Stomach (tissue), 9 donors: ENCODE results near the gene GRID2IP. TPM values are rescaled to one million over a fixed set of nuclear protein-coding genes. Genes with fewer than 3 reads are reported as not detected.
A peak's percentile ranks its signal among the peaks of the same experiment; 100 is the strongest.

Experiments
- DNase-seq, 2 donors: peaks; one replicate each; pipeline versions ENCODE4 v3.0.0 to v3.0.0-alpha.2; 2013 to 2019
- H3K27ac ChIP-seq, 5 donors: fragments of 200-600 bp in 4 of 5; sonication (generic) in 4 of 5; one replicate each; pipeline ENCODE4 v1.5.1; 2013 to 2019; ENCODE audit warnings: mild to moderate bottlenecking in 1 of 5, moderate library complexity in 1 of 5
- H3K27me3 ChIP-seq, 3 donors: fragments of 200-600 bp; sonication (generic); one replicate each; pipeline ENCODE4 v1.5.1; 2017 to 2019; ENCODE audit warnings: mixed run types in 1 of 3
- H3K36me3 ChIP-seq, 4 donors: fragments of 200-600 bp; sonication (generic); 1 replicate in 3 of 4; 2 replicates in 1 of 4; pipeline ENCODE4 v1.5.1; 2016 to 2019
- H3K4me1 ChIP-seq, 4 donors: fragments of 200-600 bp; sonication (generic); one replicate each; pipeline ENCODE4 v1.5.1; 2016 to 2019
- H3K4me3 ChIP-seq, 4 donors: fragments of 200-600 bp; sonication (generic) in 3 of 4; one replicate each; pipeline ENCODE4 v1.5.1; 2016 to 2019; ENCODE audit warnings: mild to moderate bottlenecking in 1 of 4
- H3K9me3 ChIP-seq, 4 donors: fragments of 200-600 bp; sonication (generic); one replicate each; pipeline ENCODE4 v1.5.1; 2016 to 2019
- EP300 ChIP-seq: sonication (generic); formaldehyde crosslinking; IDR thresholded peaks from one replicate; pipeline ENCODE4 v1.6.1; 2017; ENCODE audit warnings: antibody characterized with exemption
- POLR2A ChIP-seq, 4 donors: fragments of 450-650 bp; IDR thresholded peaks; one replicate each; pipeline ENCODE4 v1.6.1; 2016; ENCODE audit warnings: antibody characterized with exemption in 4 of 4, control low read depth in 2 of 4, mild to moderate bottlenecking in 1 of 4, moderate library complexity in 1 of 4
- POLR2AphosphoS5 ChIP-seq, 3 donors: sonication (generic); formaldehyde crosslinking; IDR thresholded peaks; one replicate each; pipeline ENCODE4 v1.6.1; 2016; ENCODE audit warnings: antibody characterized with exemption in 3 of 3
- WGBS, 5 donors: extraction: QIAGEN DNeasy Blood & Tissue Kit in 3 of 5; methylation state at CpG; one replicate each; pipeline versions ENCODE4 v1.1.5 to v1.1.7; 2013 to 2018; 5-methylcytosine and 5-hydroxymethylcytosine counted together
- intact Hi-C: fragments of 100-400 bp; cut with DNase I; formaldehyde crosslinking; loops from one replicate; pipeline ENCODE4 v1.15.1; 2023; ENCODE audit warnings: low total_unique reads
- polyA plus RNA-seq, 3 donors: library from polyadenylated mRNA; stranded (reverse); fragments of 200-250 nt; gene quantifications; one replicate each; pipeline ENCODE4 v1.2.3, GENCODE V29; 2013
- total RNA-seq, 5 donors: library from RNA; depleted of rRNA; stranded (reverse); fragments of >200 nt; gene quantifications; one replicate each; pipeline versions ENCODE4 v1.1.0 to v1.2.3, GENCODE V29; 2014 to 2016
- TF ChIP-seq, protein P1 (sequence below), 7 experiments: fragments of 450-650 bp in 4 of 7; fragments of 200-600 bp in 3 of 7; sonication (generic) in 3 of 7; IDR thresholded peaks; one replicate each; pipeline ENCODE4 v1.5.1; 2016 to 2019; ENCODE audit warnings: antibody characterized with exemption in 7 of 7, control low read depth in 2 of 7, mild to moderate bottlenecking in 1 of 7
- donor health status: healthy with polysubstance abuse.
- donor health status: Bipolar disorder and iron deficiency.
- donor health status: healthy.

Gene GRID2IP
- total and polyA plus RNA-seq, 8 donors, result 0.23 to 0.37 (median 0.25) TPM; not detected in 5

DNA sequence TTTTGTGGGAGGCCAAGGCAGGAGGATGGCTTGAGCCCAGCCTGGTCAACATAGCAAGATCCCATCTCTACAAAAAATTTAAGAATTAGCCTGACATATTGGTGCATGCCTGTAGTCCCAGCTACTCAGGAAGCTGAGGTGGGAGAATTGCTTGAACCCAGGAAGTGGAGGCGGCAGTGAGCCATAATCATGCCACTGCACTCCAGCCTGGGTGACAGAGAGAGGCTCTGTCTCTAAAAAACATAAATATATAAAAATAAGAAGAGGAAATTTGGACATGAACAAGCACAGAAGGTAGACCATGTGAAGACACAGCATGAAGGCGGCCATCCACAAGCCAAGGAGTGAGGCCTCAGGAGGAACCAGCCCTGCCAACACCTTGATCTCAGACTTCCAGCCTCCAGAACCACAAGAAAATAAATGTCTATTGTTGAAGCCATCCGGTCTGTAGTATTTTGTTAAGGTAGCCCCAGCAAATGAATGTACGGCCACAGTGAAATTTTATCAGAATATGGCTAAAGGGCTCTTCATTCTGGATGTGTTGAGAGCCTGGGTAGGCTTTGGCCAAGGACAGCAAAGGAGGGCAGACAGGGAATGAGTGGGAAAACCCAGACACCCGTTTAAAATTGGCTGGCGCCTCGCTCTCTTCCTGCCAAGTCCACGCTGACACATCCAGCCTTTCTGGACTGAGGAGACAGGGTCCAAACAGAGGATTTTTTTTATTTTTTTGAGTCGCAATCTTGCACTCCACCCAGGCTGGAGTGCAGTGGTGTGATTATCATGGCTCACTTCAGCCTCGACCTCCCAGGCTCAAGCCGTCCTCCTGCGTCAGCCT lies 12.9 kb upstream of the GRID2IP start:
- peaks cover 0 to 14% (median 9%) of the 10 kb centered on the region in 3 donors for H3K27me3 ChIP-seq
- H3K9me3 ChIP-seq, result no peaks in the 10 kb centered on the region
- 76 to 87% (median 83%) methylated on average over 12 of the region's 12 CpGs for WGBS, 5 donors
- H3K36me3 ChIP-seq, result no peaks in the 10 kb centered on the region
- TF ChIP-seq POLR2A (IDR thresholded peaks at IDR 0.05) (no peak), EP300 (no peak), POLR2AphosphoS5 (IDR thresholded peaks at IDR 0.05) (no peak)
- TF ChIP-seq, protein P1, sequence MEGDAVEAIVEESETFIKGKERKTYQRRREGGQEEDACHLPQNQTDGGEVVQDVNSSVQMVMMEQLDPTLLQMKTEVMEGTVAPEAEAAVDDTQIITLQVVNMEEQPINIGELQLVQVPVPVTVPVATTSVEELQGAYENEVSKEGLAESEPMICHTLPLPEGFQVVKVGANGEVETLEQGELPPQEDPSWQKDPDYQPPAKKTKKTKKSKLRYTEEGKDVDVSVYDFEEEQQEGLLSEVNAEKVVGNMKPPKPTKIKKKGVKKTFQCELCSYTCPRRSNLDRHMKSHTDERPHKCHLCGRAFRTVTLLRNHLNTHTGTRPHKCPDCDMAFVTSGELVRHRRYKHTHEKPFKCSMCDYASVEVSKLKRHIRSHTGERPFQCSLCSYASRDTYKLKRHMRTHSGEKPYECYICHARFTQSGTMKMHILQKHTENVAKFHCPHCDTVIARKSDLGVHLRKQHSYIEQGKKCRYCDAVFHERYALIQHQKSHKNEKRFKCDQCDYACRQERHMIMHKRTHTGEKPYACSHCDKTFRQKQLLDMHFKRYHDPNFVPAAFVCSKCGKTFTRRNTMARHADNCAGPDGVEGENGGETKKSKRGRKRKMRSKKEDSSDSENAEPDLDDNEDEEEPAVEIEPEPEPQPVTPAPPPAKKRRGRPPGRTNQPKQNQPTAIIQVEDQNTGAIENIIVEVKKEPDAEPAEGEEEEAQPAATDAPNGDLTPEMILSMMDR (IDR thresholded peaks at IDR 0.05), result no peak
- no peak overlapping the region for H3K27ac ChIP-seq
- DNase-seq, result no peak
- no peaks in the 10 kb centered on the region for H3K4me1 ChIP-seq
- no peak overlapping the region for H3K4me3 ChIP-seq
- intact Hi-C loops, result no loop called here

DNA sequence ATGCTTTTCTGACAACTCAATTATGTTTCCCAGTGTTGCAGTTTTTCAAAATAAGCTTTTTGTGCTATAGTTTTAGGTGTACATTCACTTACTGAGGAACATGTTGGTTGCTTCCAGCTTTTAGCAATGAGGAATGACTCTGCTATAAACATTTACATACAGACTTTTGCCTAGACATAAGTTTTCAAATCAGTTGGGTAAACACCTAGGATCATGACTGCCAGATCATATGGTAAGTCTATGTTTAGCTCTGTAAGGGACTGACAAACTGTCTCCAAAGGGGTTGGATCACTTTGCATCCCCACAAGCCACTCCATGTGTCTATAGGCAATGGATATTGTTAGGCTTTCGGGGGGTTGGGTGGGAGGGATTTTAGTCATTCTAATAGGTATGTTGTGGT lies 10.8 kb upstream of the GRID2IP start:
- 81 to 94% (median 83%) methylated on average over 1 of the region's 1 CpG for whole genome bisulfite sequencing, 5 donors

DNA sequence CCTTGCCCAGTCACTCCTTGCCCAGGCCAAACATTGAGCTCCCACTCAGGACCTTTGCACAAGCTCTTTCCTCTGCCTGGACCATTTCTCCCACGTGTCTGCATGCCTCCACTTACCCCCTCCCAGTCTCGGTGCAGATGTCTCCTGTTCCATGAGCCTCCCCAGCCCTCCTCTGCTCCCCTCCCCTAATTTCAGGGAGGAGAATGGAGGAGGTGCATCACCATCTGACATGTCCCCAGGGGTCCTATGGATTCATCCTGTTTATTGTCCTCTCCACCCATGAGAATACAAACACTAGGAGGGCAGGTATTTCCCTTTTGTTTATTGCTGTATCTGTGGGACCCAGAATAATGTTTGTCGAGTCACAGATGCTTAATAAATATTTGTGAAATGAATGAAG lies 8.6 kb upstream of the GRID2IP start:
- 29 to 37% (median 32%) methylated on average over 3 of the region's 3 CpGs for WGBS, 5 donors
- Histone ChIP-seq H3K27ac (no peak overlapping the region), H3K4me3 (no peak overlapping the region), H3K27me3 (peaks cover 0 to 10% (median 3%) of the 10 kb centered on the region in 3 donors), H3K9me3 (no peaks in the 10 kb centered on the region), H3K4me1 (no peaks in the 10 kb centered on the region), H3K36me3 (no peaks in the 10 kb centered on the region)
- intact Hi-C loops, result no loop called here
- no peak for TF ChIP-seq EP300
- TF ChIP-seq, protein P1 (IDR thresholded peaks at IDR 0.05), result no peak
- no peak for TF ChIP-seq POLR2A (IDR thresholded peaks at IDR 0.05)
- TF ChIP-seq POLR2AphosphoS5 (IDR thresholded peaks at IDR 0.05), result no peak
- DNase-seq, result no peak

More for the DNA sequence above, 10.8 kb upstream of the GRID2IP start:
- Histone ChIP-seq H3K27me3 (peaks cover 0 to 10% (median 3%) of the 10 kb centered on the region in 3 donors), H3K27ac (no peak overlapping the region), H3K9me3 (no peaks in the 10 kb centered on the region), H3K4me1 (no peaks in the 10 kb centered on the region), H3K4me3 (no peak overlapping the region), H3K36me3 (no peaks in the 10 kb centered on the region)
- intact Hi-C loops, result no loop called here
- TF ChIP-seq EP300 (no peak), POLR2AphosphoS5 (IDR thresholded peaks at IDR 0.05) (no peak), POLR2A (IDR thresholded peaks at IDR 0.05) (no peak)
- TF ChIP-seq, protein P1 (IDR thresholded peaks at IDR 0.05), result no peak
- DNase-seq, result no peak

DNA sequence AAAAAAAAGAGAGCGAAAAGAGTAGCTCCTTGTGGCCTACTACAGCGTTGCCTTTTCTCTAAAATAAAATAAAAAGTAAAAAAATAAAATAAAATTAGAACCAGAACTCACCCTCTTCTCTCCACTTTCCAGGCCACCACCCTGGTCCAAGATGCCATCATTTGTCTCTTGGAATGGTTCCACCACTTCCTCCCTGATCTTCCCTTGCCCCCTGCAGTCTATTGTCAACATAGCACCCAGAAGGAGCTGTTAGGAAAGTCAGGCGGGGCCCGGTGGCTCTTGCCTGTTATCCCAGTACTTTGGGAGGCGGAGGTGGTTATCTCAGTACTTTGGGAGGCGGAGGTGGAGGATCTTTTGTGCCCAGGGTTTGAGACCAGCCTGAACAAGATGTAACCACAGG lies 7.6 kb upstream of the GRID2IP start:
- no peak overlapping the region for H3K27ac ChIP-seq
- H3K4me3 ChIP-seq, result no peak overlapping the region
- H3K4me1 ChIP-seq, result no peaks in the 10 kb centered on the region
- intact Hi-C loops, result no loop called here
- WGBS, 5 donors, result 45 to 59% (median 49%) methylated on average over 6 of the region's 6 CpGs
- peaks cover 0 to 10% (median 3%) of the 10 kb centered on the region in 3 donors for H3K27me3 ChIP-seq
- TF ChIP-seq POLR2AphosphoS5 (IDR thresholded peaks at IDR 0.05) (no peak), POLR2A (IDR thresholded peaks at IDR 0.05) (no peak), EP300 (no peak)
- TF ChIP-seq, protein P1 (IDR thresholded peaks at IDR 0.05), result no peak
- H3K36me3 ChIP-seq, result no peaks in the 10 kb centered on the region
- H3K9me3 ChIP-seq, result no peaks in the 10 kb centered on the region
- DNase-seq, result peak in 1 of 2 donors; percentile 44
